Measurements from ENCODE around the gene DNAAF5.

GRCh38 chr7:745431-746154, 19.1 kb downstream of the DNAAF5 start:
- TF ChIP-seq, protein P1, sequence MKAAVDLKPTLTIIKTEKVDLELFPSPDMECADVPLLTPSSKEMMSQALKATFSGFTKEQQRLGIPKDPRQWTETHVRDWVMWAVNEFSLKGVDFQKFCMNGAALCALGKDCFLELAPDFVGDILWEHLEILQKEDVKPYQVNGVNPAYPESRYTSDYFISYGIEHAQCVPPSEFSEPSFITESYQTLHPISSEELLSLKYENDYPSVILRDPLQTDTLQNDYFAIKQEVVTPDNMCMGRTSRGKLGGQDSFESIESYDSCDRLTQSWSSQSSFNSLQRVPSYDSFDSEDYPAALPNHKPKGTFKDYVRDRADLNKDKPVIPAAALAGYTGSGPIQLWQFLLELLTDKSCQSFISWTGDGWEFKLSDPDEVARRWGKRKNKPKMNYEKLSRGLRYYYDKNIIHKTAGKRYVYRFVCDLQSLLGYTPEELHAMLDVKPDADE (CRISPR knock-in tag; IDR thresholded peaks at IDR 0.05), result no peak
- TF ChIP-seq KLF12 (CRISPR knock-in tag; IDR thresholded peaks at IDR 0.05; ENCODE audit: borderline replicate concordance) (no peak), SMAD3 (CRISPR knock-in tag; IDR thresholded peaks at IDR 0.05) (no peak), EZH2 (conservative IDR thresholded peaks at IDR 0.05; ENCODE audit: low read depth, low read length) (no peak), ZNF577 (CRISPR knock-in tag; IDR thresholded peaks at IDR 0.05; ENCODE audit: borderline replicate concordance, low read depth) (no peak), SMAD1 (CRISPR knock-in tag; IDR thresholded peaks at IDR 0.05; ENCODE audit: borderline replicate concordance, low read depth) (no peak)
- TF ChIP-seq, protein P2, sequence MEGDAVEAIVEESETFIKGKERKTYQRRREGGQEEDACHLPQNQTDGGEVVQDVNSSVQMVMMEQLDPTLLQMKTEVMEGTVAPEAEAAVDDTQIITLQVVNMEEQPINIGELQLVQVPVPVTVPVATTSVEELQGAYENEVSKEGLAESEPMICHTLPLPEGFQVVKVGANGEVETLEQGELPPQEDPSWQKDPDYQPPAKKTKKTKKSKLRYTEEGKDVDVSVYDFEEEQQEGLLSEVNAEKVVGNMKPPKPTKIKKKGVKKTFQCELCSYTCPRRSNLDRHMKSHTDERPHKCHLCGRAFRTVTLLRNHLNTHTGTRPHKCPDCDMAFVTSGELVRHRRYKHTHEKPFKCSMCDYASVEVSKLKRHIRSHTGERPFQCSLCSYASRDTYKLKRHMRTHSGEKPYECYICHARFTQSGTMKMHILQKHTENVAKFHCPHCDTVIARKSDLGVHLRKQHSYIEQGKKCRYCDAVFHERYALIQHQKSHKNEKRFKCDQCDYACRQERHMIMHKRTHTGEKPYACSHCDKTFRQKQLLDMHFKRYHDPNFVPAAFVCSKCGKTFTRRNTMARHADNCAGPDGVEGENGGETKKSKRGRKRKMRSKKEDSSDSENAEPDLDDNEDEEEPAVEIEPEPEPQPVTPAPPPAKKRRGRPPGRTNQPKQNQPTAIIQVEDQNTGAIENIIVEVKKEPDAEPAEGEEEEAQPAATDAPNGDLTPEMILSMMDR (CRISPR knock-in tag; IDR thresholded peaks at IDR 0.05), result no peak
- TF ChIP-seq, protein P3, sequence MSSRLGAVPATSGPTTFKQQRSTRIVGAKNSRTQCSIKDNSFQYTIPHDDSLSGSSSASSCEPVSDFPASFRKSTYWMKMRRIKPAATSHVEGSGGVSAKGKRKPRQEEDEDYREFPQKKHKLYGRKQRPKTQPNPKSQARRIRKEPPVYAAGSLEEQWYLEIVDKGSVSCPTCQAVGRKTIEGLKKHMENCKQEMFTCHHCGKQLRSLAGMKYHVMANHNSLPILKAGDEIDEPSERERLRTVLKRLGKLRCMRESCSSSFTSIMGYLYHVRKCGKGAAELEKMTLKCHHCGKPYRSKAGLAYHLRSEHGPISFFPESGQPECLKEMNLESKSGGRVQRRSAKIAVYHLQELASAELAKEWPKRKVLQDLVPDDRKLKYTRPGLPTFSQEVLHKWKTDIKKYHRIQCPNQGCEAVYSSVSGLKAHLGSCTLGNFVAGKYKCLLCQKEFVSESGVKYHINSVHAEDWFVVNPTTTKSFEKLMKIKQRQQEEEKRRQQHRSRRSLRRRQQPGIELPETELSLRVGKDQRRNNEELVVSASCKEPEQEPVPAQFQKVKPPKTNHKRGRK (CRISPR knock-in tag; IDR thresholded peaks at IDR 0.05), result no peak

All from HepG2 (cell line).